Activated T-cell treated with anti-CD3 and anti-CD28 coated beads, Interleukin-2, amount 50 U/mL, for 72 hours (primary cell): ENCODE data around the gene DCLK2. TPM values are rescaled to one million over a fixed set of nuclear protein-coding genes. Genes with fewer than 3 reads are reported as not detected.
"Not testable (repeated sequence)": the region's sequence is repeated elsewhere in the genome, so short reads cannot be mapped to it uniquely, and the experiment has no call there.

ENCODE experiments used
- ATAC-seq, 2 donors: fragments of 150-1000 bp; cut with Tn5 transposase; replicated peaks in 1 of 2; 2 replicates each; pipeline ENCODE4 v1.10.0; 2021; ENCODE audit warnings: moderate library complexity in 2 of 2, mild to moderate bottlenecking in 1 of 2
- DNase-seq, 2 donors: peaks; one replicate each; pipeline ENCODE4 v3.0.0; 2021 to 2022; ENCODE audit warnings: mixed read lengths in 1 of 2
- H3K27ac Mint-ChIP-seq: one replicate; pipeline ENCODE4 v1.8.0; 2022; ENCODE audit warnings: mild to moderate bottlenecking, moderate library complexity, mixed read lengths
- H3K27me3 Mint-ChIP-seq: one replicate; pipeline ENCODE4 v1.8.0; 2022; ENCODE audit warnings: low read depth, mixed read lengths
- H3K36me3 Mint-ChIP-seq, 2 donors: one replicate each; pipeline ENCODE4 v1.8.0; 2022; ENCODE audit warnings: mixed read lengths in 2 of 2, mild to moderate bottlenecking in 1 of 2; ENCODE audit not compliant: insufficient read depth in 2 of 2
- H3K4me1 Mint-ChIP-seq: one replicate; pipeline ENCODE4 v1.8.0; 2022; ENCODE audit warnings: low read depth, mixed read lengths
- H3K4me3 Mint-ChIP-seq, 2 donors: one replicate each; pipeline ENCODE4 v1.8.0; 2022; ENCODE audit warnings: mild to moderate bottlenecking in 2 of 2, mixed read lengths in 2 of 2, moderate library complexity in 2 of 2
- H3K9me3 Mint-ChIP-seq, 2 donors: one replicate each; pipeline ENCODE4 v1.8.0; 2022; ENCODE audit warnings: mixed read lengths in 2 of 2
- total RNA-seq, 2 donors: library from RNA; stranded (reverse); gene quantifications; one replicate each; pipeline ENCODE4 v1.2.3, GENCODE V29; 2022

Gene DCLK2
- total RNA-seq, 2 donors from 2014 or later, result 0.12 to 0.46 TPM

GRCh38 chr4:150155391-150155790 is 77.1 kb downstream of the DCLK2 start:
- ATAC-seq, result no peak
- H3K27me3 Mint-ChIP-seq, result no peaks in the 10 kb centered on the region
- no peaks in the 10 kb centered on the region for H3K9me3 Mint-ChIP-seq
- no peak overlapping the region for H3K4me3 Mint-ChIP-seq
- H3K27ac Mint-ChIP-seq, result no peak overlapping the region
- H3K4me1 Mint-ChIP-seq, result no peaks in the 10 kb centered on the region
- DNase-seq, result no peak
- H3K36me3 Mint-ChIP-seq, result no peaks in the 10 kb centered on the region

- H3K27ac Mint-ChIP-seq, result no peak overlapping the region
- no peaks in the 10 kb centered on the region for H3K36me3 Mint-ChIP-seq
- H3K27me3 Mint-ChIP-seq, result no peaks in the 10 kb centered on the region
- no peaks in the 10 kb centered on the region for H3K9me3 Mint-ChIP-seq
- no peaks in the 10 kb centered on the region for H3K4me1 Mint-ChIP-seq
- no peak for ATAC-seq
- no peak overlapping the region for H3K4me3 Mint-ChIP-seq
- no peak for DNase-seq
Measured at GRCh38 chr4:150156543-150156942, 78.3 kb downstream of the DCLK2 start.

GRCh38 chr4:150158041-150158440 is 79.8 kb downstream of the DCLK2 start:
- DNase-seq (no peak), ATAC-seq (no peak)
- H3K36me3 Mint-ChIP-seq, result no peaks in the 10 kb centered on the region
- H3K4me3 Mint-ChIP-seq, result no peak overlapping the region
- no peaks in the 10 kb centered on the region for H3K27me3 Mint-ChIP-seq
- no peaks in the 10 kb centered on the region for H3K9me3 Mint-ChIP-seq
- no peaks in the 10 kb centered on the region for H3K4me1 Mint-ChIP-seq
- no peak overlapping the region for H3K27ac Mint-ChIP-seq

GRCh38 chr4:150160473-150160872 is 82.2 kb downstream of the DCLK2 start:
- Mint-ChIP-seq H3K4me3 (no peak overlapping the region), H3K9me3 (no peaks in the 10 kb centered on the region), H3K27me3 (peaks cover 5% of the 10 kb centered on the region), H3K27ac (no peak overlapping the region), H3K36me3 (no peaks in the 10 kb centered on the region), H3K4me1 (no peaks in the 10 kb centered on the region)
- no peak for DNase-seq
- no peak for ATAC-seq

GRCh38 chr4:150161109-150161508 is 82.9 kb downstream of the DCLK2 start:
- no peak overlapping the region for H3K27ac Mint-ChIP-seq
- no peaks in the 10 kb centered on the region for H3K4me1 Mint-ChIP-seq
- peaks cover 10% of the 10 kb centered on the region for H3K27me3 Mint-ChIP-seq
- ATAC-seq (no peak), DNase-seq (no peak)
- no peak overlapping the region for H3K4me3 Mint-ChIP-seq
- no peaks in the 10 kb centered on the region for H3K36me3 Mint-ChIP-seq
- H3K9me3 Mint-ChIP-seq, result no peaks in the 10 kb centered on the region

- not testable (repeated sequence) for H3K9me3 Mint-ChIP-seq, H3K4me3 Mint-ChIP-seq, H3K36me3 Mint-ChIP-seq, ATAC-seq, H3K27ac Mint-ChIP-seq, DNase-seq, H3K4me1 Mint-ChIP-seq, H3K27me3 Mint-ChIP-seq
Measured at GRCh38 chr4:150162020-150162419, 83.8 kb downstream of the DCLK2 start.

GRCh38 chr4:150164055-150164454 is 85.8 kb downstream of the DCLK2 start:
- Mint-ChIP-seq H3K27ac (no peak overlapping the region), H3K4me3 (no peak overlapping the region), H3K36me3 (no peaks in the 10 kb centered on the region), H3K27me3 (peaks cover 10% of the 10 kb centered on the region), H3K9me3 (no peaks in the 10 kb centered on the region), H3K4me1 (no peaks in the 10 kb centered on the region)
- ATAC-seq, result no peak
- no peak for DNase-seq

GRCh38 chr4:150164956-150165629 is 86.8 kb downstream of the DCLK2 start:
- DNase-seq (no peak), ATAC-seq (no peak)
- peaks cover 10% of the 10 kb centered on the region for H3K27me3 Mint-ChIP-seq
- no peaks in the 10 kb centered on the region for H3K4me1 Mint-ChIP-seq
- H3K27ac Mint-ChIP-seq, result no peak overlapping the region
- no peaks in the 10 kb centered on the region for H3K36me3 Mint-ChIP-seq
- no peak overlapping the region for H3K4me3 Mint-ChIP-seq
- H3K9me3 Mint-ChIP-seq, result no peaks in the 10 kb centered on the region

- Mint-ChIP-seq H3K36me3 (no peaks in the 10 kb centered on the region), H3K27me3 (peaks cover 10% of the 10 kb centered on the region), H3K27ac (no peak overlapping the region), H3K4me1 (no peaks in the 10 kb centered on the region), H3K9me3 (no peaks in the 10 kb centered on the region), H3K4me3 (no peak overlapping the region)
- DNase-seq (no peak), ATAC-seq (no peak)
Measured at GRCh38 chr4:150167054-150167453, 88.8 kb downstream of the DCLK2 start.

GRCh38 chr4:150173432-150173861 is 95.2 kb downstream of the DCLK2 start:
- ATAC-seq (no peak), DNase-seq (no peak)
- Mint-ChIP-seq H3K27me3 (peaks cover 13% of the 10 kb centered on the region), H3K36me3 (no peaks in the 10 kb centered on the region), H3K4me1 (no peaks in the 10 kb centered on the region), H3K9me3 (no peaks in the 10 kb centered on the region), H3K27ac (no peak overlapping the region), H3K4me3 (no peak overlapping the region)

- ATAC-seq (no peak), DNase-seq (no peak)
- Mint-ChIP-seq H3K27me3 (peaks cover 13% of the 10 kb centered on the region), H3K27ac (no peak overlapping the region), H3K9me3 (no peaks in the 10 kb centered on the region), H3K4me1 (no peaks in the 10 kb centered on the region), H3K4me3 (no peak overlapping the region), H3K36me3 (no peaks in the 10 kb centered on the region)
Measured at GRCh38 chr4:150173982-150174398, 95.7 kb downstream of the DCLK2 start.

GRCh38 chr4:150176547-150176946 is 98.3 kb downstream of the DCLK2 start:
- ATAC-seq (no peak), DNase-seq (no peak)
- Mint-ChIP-seq H3K36me3 (no peaks in the 10 kb centered on the region), H3K27ac (no peak overlapping the region), H3K4me1 (no peaks in the 10 kb centered on the region), H3K9me3 (no peaks in the 10 kb centered on the region), H3K4me3 (no peak overlapping the region), H3K27me3 (peaks cover 13% of the 10 kb centered on the region)

- Mint-ChIP-seq H3K36me3 (no peaks in the 10 kb centered on the region), H3K9me3 (no peaks in the 10 kb centered on the region), H3K4me1 (no peaks in the 10 kb centered on the region), H3K27me3 (peaks cover 25% of the 10 kb centered on the region), H3K27ac (no peak overlapping the region), H3K4me3 (no peak overlapping the region)
- DNase-seq, result no peak
- no peak for ATAC-seq
Measured at GRCh38 chr4:150178161-150178560, 99.9 kb downstream of the DCLK2 start.

- DNase-seq (no peak), ATAC-seq (no peak)
- H3K9me3 Mint-ChIP-seq, result no peaks in the 10 kb centered on the region
- no peaks in the 10 kb centered on the region for H3K4me1 Mint-ChIP-seq
- peaks cover 14% of the 10 kb centered on the region for H3K27me3 Mint-ChIP-seq
- no peak overlapping the region for H3K4me3 Mint-ChIP-seq
- no peak overlapping the region for H3K27ac Mint-ChIP-seq
- H3K36me3 Mint-ChIP-seq, result no peaks in the 10 kb centered on the region
Measured at GRCh38 chr4:150181536-150181935, 103.3 kb downstream of the DCLK2 start.
